Gastroesophageal sphincter (tissue), 3 donors: ENCODE measurements around the gene GMDS.

Source experiments
- CTCF ChIP-seq, 4 experiments: fragments of 200-600 bp in 2 of 4; fragments of 450-650 bp in 2 of 4; sonication (generic) in 1 of 4; IDR thresholded peaks; one replicate each; pipeline ENCODE4 v1.5.1; 2017 to 2019; ENCODE audit warnings: antibody characterized with exemption in 4 of 4, mild to moderate bottlenecking in 2 of 4, moderate library complexity in 2 of 4
- POLR2AphosphoS5 ChIP-seq: sonication (generic); formaldehyde crosslinking; IDR thresholded peaks from one replicate; pipeline ENCODE4 v1.6.1; 2017; ENCODE audit warnings: antibody characterized with exemption

DNA sequence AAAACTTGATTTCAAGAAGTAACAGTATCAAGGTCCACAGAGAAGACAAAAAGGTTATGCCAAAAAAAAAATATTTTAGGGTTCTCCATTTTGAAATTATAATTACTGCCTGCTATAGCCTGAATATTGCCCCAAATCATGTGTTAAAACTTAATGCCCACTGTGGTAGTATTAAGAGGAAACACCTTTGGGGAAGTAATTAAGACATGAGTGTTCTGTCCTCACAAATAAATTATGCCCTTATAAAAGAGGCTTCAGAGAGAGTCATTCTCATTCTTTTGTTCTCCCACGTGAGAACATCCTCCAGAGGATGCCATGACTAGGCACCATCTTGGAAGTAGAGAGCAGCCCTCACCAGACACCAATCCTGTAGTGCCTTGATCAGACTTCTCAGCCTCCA is 66.2 kb downstream of the GMDS start:
- TF ChIP-seq CTCF (IDR thresholded peaks at IDR 0.05) (no peak), POLR2AphosphoS5 (no peak)
